Measurements from ENCODE around the gene P2RX1.
"Not testable (repeated sequence)": the region's sequence is repeated elsewhere in the genome, so short reads cannot be mapped to it uniquely, and the experiment has no call there.

P2RX1 gene

GRCh38 chr17:3885271-3885670 is 31.0 kb downstream of the P2RX1 start:
- no peak for DNase-seq

DNA sequence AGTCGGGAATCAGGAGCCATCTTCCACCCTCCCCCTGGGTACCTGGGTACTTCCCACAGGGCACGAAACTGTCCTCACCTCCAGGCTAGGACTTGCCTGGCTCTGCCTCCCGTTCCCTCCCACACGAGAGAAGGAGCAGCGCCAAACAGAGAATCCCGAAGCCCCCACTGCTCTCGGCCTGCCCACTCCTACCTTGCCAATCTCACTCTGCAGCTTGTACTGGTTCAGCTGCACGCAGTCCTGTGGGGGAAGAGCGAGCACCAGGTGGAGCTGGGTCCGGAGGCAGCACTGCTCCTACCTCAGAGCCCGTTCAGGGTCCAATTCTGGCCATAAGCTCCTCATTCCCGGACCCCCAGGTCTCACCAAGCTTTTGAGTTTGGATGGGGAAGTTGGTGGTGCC is 32.1 kb downstream of the P2RX1 start:
- DNase-seq: no peak

DNA sequence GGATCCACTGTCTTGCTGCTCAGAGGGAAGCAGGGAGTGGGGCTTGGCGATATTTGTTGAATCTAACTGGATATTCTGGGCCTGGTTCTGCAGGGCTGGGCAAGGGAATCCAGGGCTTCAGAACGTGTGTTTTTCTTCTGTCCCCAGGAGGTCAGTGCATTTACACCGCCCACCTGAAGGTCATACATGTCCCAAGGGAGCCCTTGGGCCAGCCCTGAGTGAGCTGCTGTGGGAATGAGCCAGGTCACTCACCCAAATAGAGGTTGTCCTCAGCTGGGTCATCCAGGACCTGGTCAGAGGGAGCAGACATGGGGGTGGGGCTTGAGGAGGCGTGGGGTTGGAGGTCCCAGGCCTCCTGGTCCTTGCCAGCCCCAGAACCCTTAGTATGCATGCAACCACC is 34.0 kb downstream of the P2RX1 start:
- DNase-seq: no peak

GRCh38 chr17:3880983-3881382 is 35.3 kb downstream of the P2RX1 start:
- DNase-seq: no peak

- no peak for DNase-seq
These were observed 36.5 kb downstream of the P2RX1 start for GRCh38 chr17:3879591-3880417.

DNA sequence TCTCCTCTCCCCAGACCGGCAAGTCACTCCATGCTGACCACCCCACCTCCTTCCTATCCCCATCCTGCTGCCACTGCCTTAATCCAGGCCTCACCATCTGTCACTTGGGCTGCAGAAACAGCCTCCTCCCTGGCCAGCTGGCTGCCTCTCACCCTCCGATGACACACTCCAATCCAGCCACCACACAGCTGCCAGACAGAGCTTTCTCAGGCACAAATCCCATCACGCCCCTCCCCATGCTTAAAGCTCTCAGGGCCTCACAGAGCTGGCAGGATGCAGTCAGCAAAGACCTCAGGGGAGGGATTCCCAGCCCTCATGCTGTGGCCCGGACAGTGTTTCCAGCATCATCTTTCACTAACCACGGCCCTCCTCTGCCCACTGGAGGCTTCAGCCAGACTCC is 37.1 kb downstream of the P2RX1 start:
- no peak for DNase-seq

DNA sequence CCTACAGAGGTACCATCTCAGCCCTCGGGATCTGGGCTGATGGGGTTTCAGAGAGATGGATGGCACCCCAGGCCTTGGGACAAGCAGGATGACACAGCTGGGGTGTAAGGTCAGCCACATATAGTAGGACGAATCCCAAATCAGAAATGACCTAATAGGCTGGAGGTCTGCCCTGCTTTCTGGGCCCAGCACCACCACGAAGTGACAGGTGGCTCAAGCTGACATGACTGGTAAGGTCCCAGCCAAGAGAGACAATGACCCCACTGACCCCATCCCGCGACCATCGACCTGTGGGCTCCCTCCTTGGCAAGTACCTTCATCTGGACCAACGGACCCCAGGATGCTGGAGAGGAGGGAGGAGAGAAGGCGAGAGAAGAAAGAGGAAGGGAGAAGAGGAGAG is 39.0 kb downstream of the P2RX1 start:
- DNase-seq: no peak

- no peak for DNase-seq
These were observed 40.9 kb downstream of the P2RX1 start for GRCh38 chr17:3875317-3875716.

DNA sequence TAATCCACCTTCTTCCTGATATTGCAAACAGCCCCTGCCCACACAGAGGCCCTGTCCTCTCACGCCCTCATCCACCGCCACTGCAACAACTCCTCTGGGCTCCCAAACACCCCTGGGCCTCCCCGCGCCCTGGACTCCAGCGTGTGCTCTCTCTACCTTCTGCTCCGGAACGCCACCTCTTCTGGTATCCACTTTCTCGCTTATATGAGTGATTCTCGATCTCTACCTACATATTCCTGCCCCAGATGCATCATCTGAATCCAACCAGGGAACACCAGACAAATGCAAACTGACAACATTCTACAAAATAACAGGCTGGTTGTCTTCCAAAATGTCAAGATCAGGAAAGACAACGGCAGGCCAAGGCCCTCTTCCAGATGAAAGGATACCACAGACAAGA is 42.4 kb downstream of the P2RX1 start:
- DNase-seq: no peak

DNA sequence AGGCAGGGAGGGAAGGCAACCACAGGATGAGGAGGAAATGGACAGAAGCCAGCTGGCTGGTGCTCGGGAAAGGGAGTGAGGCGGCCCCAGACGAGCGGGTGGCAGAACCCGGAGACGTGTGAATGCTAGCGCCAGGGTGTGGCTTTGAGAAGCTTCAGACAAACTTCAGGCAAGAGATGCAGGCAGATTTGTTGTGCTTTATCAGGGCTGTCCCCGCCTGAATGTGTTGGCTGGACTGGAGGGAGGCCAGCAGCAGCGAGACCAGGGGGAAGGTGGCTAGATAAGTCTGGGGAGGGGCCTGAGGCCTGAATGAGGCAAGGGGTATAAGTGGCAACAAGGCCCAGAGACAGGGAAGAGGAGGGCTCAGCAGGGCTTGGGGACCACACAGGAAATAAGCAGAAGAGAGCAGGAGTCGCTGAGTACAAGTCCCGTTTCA is 45.4 kb downstream of the P2RX1 start:
- DNase-seq: no peak

GRCh38 chr17:3867606-3868005 is 48.7 kb downstream of the P2RX1 start:
- DNase-seq: no peak

GRCh38 chr17:3867106-3867505 is 49.2 kb downstream of the P2RX1 start:
- no peak for DNase-seq

- no peak for DNase-seq
These were observed 50.0 kb downstream of the P2RX1 start for GRCh38 chr17:3866276-3866675.

GRCh38 chr17:3865176-3865575 is 51.1 kb downstream of the P2RX1 start:
- DNase-seq: no peak

DNA sequence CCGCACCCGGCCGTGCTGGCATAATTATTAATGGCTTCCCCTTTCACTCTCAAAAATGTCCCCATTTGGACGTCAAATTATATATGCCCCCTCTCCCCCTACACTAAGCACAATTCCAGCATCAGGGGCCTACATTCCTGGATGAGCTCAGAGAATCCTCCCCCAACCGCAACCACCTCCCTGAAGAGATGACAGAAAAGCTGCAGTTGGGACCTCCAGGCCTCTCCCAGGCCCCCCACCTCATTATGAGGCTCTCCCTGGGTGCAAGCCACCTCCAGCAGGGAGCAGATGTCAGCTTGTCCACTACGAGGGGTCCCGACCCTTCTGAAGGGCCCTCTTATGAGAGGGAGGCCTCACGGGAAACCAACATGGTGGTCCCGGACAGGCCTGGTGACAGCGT is 51.7 kb downstream of the P2RX1 start:
- no peak for DNase-seq

DNA sequence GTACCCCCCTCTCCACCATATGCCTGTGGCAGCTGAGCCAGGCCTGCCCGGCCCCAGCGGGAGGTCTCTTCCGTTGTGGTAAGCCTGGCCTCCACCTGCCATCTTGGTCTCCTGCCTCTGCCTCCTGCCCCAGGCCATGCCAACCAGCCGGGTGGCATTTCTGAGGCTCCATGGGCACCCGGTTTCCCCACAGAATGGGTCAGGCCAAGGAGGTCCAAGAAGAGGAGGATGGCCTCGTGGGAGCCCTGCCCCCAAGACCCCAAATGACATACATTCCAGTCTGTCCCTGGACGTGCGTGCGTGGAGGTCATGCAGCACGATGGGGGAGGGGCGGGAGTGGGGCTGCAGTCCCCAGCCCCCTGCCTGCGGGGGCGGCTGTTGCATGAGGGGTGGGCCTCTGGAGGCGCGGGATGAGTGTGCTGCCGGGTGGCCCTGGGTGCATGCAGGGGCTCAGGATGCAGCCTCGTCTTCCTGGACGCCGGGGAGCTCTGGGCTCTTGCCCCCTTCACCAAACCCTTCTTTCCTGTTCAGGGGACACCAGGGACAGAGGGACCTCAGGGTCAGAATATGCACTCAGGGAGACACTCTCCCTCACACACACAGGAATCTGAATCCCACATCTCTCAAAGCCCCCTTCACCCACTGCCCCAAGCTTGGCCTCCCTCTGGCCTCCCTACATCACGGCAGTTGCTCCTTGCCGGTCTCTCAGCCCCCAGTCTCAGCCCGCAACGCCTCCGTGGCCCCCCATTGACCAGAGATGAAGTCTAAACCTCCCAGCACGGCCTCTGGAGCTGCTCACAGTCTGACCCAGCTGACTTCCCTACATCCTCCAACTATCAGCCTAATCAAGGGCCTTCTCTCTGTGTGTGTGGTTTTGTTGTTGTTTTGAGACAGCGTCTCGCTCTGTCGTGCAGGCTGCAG is 54.2 kb downstream of the P2RX1 start:
- DNase-seq: no peak

- no peak for DNase-seq
These were observed 55.1 kb downstream of the P2RX1 start for GRCh38 chr17:3860939-3861700.

GRCh38 chr17:3859940-3860339 is 56.3 kb downstream of the P2RX1 start:
- no peak for DNase-seq

- no peak for DNase-seq
These were observed 58.8 kb downstream of the P2RX1 start for GRCh38 chr17:3857261-3858105.

- DNase-seq: not testable (repeated sequence)
These were observed 62.1 kb downstream of the P2RX1 start for GRCh38 chr17:3854204-3854603.

DNA sequence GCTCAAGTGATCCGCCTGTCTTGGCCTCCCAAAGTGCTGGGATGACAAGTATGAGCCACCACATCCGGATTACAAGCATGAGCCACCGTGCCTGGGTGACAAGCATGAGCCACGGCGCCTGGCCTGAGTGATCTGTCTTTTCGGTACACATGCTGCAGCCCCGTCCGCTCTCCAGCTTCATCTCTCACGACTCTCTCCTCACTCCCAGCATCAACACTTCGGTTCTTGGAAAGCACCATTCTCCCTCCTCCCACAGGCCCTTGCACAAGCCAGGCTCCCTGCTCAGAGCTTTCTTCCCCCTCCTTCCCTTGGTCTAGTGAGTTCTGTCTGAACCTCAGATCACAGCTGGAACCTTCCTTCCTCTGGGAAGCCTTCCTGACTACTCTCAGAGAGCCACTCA is 63.7 kb downstream of the P2RX1 start:
- DNase-seq: no peak

DNA sequence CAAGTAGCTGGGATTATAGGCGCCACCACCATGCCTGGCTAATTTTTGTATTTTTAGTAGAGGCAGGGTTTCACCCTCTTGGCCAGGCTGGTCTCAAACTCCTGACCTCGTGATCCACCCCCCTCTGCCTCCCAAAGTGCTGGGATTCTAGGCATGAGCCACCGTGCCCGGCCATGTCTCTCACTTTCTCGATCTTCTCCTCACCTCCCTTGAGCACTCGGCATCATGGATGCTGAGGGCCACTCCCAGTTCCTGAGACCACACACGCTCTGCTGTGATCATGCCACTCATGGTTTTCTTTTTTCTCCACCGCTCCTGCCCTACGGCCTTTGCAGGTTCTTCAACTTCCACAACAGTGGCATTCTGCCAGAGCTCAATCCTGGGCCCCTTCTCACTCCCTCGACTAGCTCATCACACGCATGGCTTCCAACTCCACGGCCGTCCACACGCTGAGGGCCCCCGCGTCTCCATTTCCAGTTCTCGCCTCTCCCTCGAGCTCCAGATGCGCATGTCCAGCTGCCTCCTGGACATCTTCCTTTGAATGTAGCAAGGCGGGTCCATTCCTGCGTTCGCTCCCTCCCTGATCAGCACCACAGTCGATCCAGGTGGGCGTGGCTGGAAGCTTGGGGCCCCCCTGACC is 64.7 kb downstream of the P2RX1 start:
- DNase-seq: no peak
